ENCODE measurements around the gene NXF2B. TPM values are rescaled to one million over a fixed set of nuclear protein-coding genes. Genes with fewer than 3 reads are reported as not detected.
"Not testable (repeated sequence)": the region's sequence is repeated elsewhere in the genome, so short reads cannot be mapped to it uniquely, and the experiment has no call there.

The NXF2B gene
- not detected for total RNA-seq
- not detected for total RNA-seq (2013)

- H3K4me1 ChIP-seq (ENCODE audit: control insufficient read depth, insufficient read depth, low read length); H3K4me3 Mint-ChIP-seq; H3K4me3 ChIP-seq (ENCODE audit: low read length); H3K9me3 ChIP-seq (ENCODE audit: control insufficient read depth, insufficient read depth, low read length); intact Hi-C loops (cut with micrococcal nuclease); H3K4me1 Mint-ChIP-seq; DNase-seq; H3K27me3 ChIP-seq (ENCODE audit: control insufficient read depth, insufficient read depth, low read length); H3K36me3 Mint-ChIP-seq; H3K27me3 Mint-ChIP-seq (ENCODE audit: low read depth in 2 of 2); ATAC-seq; H3K27ac ChIP-seq (ENCODE audit: low read length); H3K27ac Mint-ChIP-seq; H3K9me3 Mint-ChIP-seq; H3K36me3 ChIP-seq (ENCODE audit: control insufficient read depth, insufficient read depth, low read length): not testable (repeated sequence)
- WGBS (ENCODE audit: insufficient coverage) = no CpG with 5 or more reads among the region's 11 CpGs
Measured at GRCh38 chrX:102439908-102440307, at the start of gene NXF2B. TSS of gene NXF2B (minus strand) at chrX:102440008. CDS start at chrX:102380036, 59,972 bp downstream.

- H3K27me3 ChIP-seq (ENCODE audit: control insufficient read depth, insufficient read depth, low read length); DNase-seq; H3K4me1 ChIP-seq (ENCODE audit: control insufficient read depth, insufficient read depth, low read length); H3K36me3 Mint-ChIP-seq; intact Hi-C loops (cut with micrococcal nuclease); H3K9me3 Mint-ChIP-seq; H3K27ac ChIP-seq (ENCODE audit: low read length); H3K27ac Mint-ChIP-seq; H3K27me3 Mint-ChIP-seq (ENCODE audit: low read depth in 2 of 2); ATAC-seq; H3K36me3 ChIP-seq (ENCODE audit: control insufficient read depth, insufficient read depth, low read length); H3K4me1 Mint-ChIP-seq; H3K9me3 ChIP-seq (ENCODE audit: control insufficient read depth, insufficient read depth, low read length); H3K4me3 ChIP-seq (ENCODE audit: low read length); H3K4me3 Mint-ChIP-seq: not testable (repeated sequence)
- no CpG with 5 or more reads among the region's 5 CpGs for WGBS (ENCODE audit: insufficient coverage)
Measured at GRCh38 chrX:102478765-102479164, 39.0 kb upstream of the NXF2B start.

DNA sequence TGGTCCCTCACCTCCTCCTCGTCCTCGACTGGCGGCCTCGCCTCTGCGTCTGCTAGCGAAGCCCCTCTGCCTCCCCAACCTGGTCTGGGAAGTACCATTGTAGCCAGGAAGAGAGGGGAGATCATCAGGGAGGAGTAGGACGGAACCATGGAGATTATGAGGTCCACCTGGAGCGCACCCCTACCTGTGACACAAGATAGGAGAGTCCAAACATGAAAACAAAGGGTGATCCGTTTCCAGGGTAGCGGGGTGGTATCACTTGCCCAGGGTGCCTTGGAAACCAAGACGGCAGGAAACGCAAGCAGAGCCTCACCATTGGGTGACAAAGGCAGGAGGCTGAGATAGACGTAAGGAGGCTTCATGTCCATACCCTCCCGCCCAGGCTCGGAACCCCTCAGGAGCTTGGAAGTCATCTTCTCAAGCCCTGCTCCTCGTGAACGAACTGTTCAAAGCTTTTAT is 32.0 kb upstream of the NXF2B start, which contains the start of gene TCP11X2:
TSS of gene TCP11X2 (minus strand) at position 51 of the 459 bp plus-strand sequence.
- H3K27me3 Mint-ChIP-seq (ENCODE audit: low read depth in 2 of 2); H3K4me3 Mint-ChIP-seq; DNase-seq; H3K4me1 ChIP-seq (ENCODE audit: control insufficient read depth, insufficient read depth, low read length); H3K27ac Mint-ChIP-seq; H3K9me3 Mint-ChIP-seq; intact Hi-C loops (cut with micrococcal nuclease); ATAC-seq; H3K4me1 Mint-ChIP-seq; H3K9me3 ChIP-seq (ENCODE audit: control insufficient read depth, insufficient read depth, low read length); H3K27me3 ChIP-seq (ENCODE audit: control insufficient read depth, insufficient read depth, low read length); H3K36me3 ChIP-seq (ENCODE audit: control insufficient read depth, insufficient read depth, low read length); H3K27ac ChIP-seq (ENCODE audit: low read length); H3K36me3 Mint-ChIP-seq; H3K4me3 ChIP-seq (ENCODE audit: low read length): not testable (repeated sequence)
- no CpG with 5 or more reads among the region's 17 CpGs for WGBS (ENCODE audit: insufficient coverage)

DNA sequence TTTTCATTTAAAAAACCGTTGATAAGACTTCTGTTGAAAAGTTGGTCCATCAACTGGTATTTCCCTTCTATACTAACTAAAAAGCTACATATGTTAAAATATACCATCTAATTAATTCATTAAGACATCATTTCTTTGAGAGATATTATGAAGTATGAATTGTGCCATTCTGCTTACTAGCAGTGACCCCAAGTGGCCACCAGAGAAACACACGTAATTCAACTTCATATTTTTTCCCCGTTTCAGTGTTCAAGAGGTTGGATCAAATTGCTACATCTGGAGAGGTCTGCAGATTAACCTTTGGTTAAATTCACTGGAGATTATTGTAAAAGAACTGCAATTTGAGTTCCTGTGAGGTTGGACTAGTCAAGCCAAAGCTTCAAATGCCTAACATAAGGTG is 30.4 kb upstream of the NXF2B start:
- H3K9me3 Mint-ChIP-seq; H3K27ac Mint-ChIP-seq; H3K27me3 Mint-ChIP-seq (ENCODE audit: low read depth in 2 of 2); H3K4me3 ChIP-seq (ENCODE audit: low read length); H3K4me3 Mint-ChIP-seq; DNase-seq; H3K36me3 Mint-ChIP-seq; intact Hi-C loops (cut with micrococcal nuclease); H3K4me1 Mint-ChIP-seq; H3K27me3 ChIP-seq (ENCODE audit: control insufficient read depth, insufficient read depth, low read length); ATAC-seq; H3K4me1 ChIP-seq (ENCODE audit: control insufficient read depth, insufficient read depth, low read length); H3K9me3 ChIP-seq (ENCODE audit: control insufficient read depth, insufficient read depth, low read length); H3K36me3 ChIP-seq (ENCODE audit: control insufficient read depth, insufficient read depth, low read length); H3K27ac ChIP-seq (ENCODE audit: low read length): not testable (repeated sequence)
- WGBS (ENCODE audit: insufficient coverage) = no CpG with 5 or more reads among the region's 3 CpGs

- H3K4me3 Mint-ChIP-seq; H3K4me1 Mint-ChIP-seq; H3K27ac Mint-ChIP-seq; H3K4me1 ChIP-seq (ENCODE audit: control insufficient read depth, insufficient read depth, low read length); intact Hi-C loops (cut with micrococcal nuclease); ATAC-seq; H3K27ac ChIP-seq (ENCODE audit: low read length); H3K9me3 Mint-ChIP-seq; H3K36me3 Mint-ChIP-seq; H3K36me3 ChIP-seq (ENCODE audit: control insufficient read depth, insufficient read depth, low read length); H3K4me3 ChIP-seq (ENCODE audit: low read length); H3K27me3 ChIP-seq (ENCODE audit: control insufficient read depth, insufficient read depth, low read length); H3K9me3 ChIP-seq (ENCODE audit: control insufficient read depth, insufficient read depth, low read length); H3K27me3 Mint-ChIP-seq (ENCODE audit: low read depth in 2 of 2); DNase-seq: not testable (repeated sequence)
- no CpG with 5 or more reads among the region's 4 CpGs for whole genome bisulfite sequencing (ENCODE audit: insufficient coverage)
Measured at GRCh38 chrX:102458615-102459014, 18.8 kb upstream of the NXF2B start.

- H3K27ac ChIP-seq (ENCODE audit: low read length); H3K27me3 Mint-ChIP-seq (ENCODE audit: low read depth in 2 of 2); H3K27me3 ChIP-seq (ENCODE audit: control insufficient read depth, insufficient read depth, low read length); H3K4me1 ChIP-seq (ENCODE audit: control insufficient read depth, insufficient read depth, low read length); intact Hi-C loops (cut with micrococcal nuclease); H3K4me3 ChIP-seq (ENCODE audit: low read length); H3K4me3 Mint-ChIP-seq; H3K27ac Mint-ChIP-seq; H3K36me3 ChIP-seq (ENCODE audit: control insufficient read depth, insufficient read depth, low read length); H3K9me3 ChIP-seq (ENCODE audit: control insufficient read depth, insufficient read depth, low read length); H3K36me3 Mint-ChIP-seq; DNase-seq; ATAC-seq; H3K9me3 Mint-ChIP-seq; H3K4me1 Mint-ChIP-seq: not testable (repeated sequence)
- no CpG with 5 or more reads among the region's 4 CpGs for WGBS (ENCODE audit: insufficient coverage)
Measured at GRCh38 chrX:102414493-102414892, 25.3 kb downstream of the NXF2B start.

All from natural killer cell (primary cell).